Keratinocyte (primary cell): ENCODE results near the gene HIP1. TPM values are rescaled to one million over a fixed set of nuclear protein-coding genes. Genes with fewer than 3 reads are reported as not detected.

Experiments
- DNase-seq: peaks from one replicate; pipeline ENCODE4 v3.0.0-alpha.2; 2011; ENCODE audit warnings: low read depth, missing footprints, low spot score
- FAIRE-seq: peaks from 2 replicates; lab custom pipeline; 2011; peaks lifted over from hg19 to GRCh38; lab: Jason Lieb, UNC
- H2AFZ ChIP-seq: 2 replicates; pipeline ENCODE4 v1.6.0; 2012; ENCODE audit warnings: low read length, control low read depth, inconsistent platforms; ENCODE audit not compliant: control insufficient read depth
- H3K27ac ChIP-seq: 2 replicates; pipeline ENCODE4 v1.5.1; 2011; ENCODE audit warnings: low read length; ENCODE audit not compliant: control insufficient read depth, insufficient read depth
- H3K27me3 ChIP-seq: 3 replicates; pipeline ENCODE4 v1.6.0; 2011; ENCODE audit warnings: low read length; ENCODE audit not compliant: control insufficient read depth, insufficient read depth; ENCODE audit errors: extremely low read depth
- H3K36me3 ChIP-seq, 2 experiments: 2 replicates in 1 of 2; 3 replicates in 1 of 2; pipeline ENCODE4 v1.5.1; 2011; ENCODE audit warnings: low read length in 2 of 2, mild to moderate bottlenecking in 1 of 2; ENCODE audit not compliant: control insufficient read depth in 2 of 2, insufficient read depth in 2 of 2; ENCODE audit errors: extremely low read depth in 1 of 2
- H3K4me1 ChIP-seq: 3 replicates; pipeline ENCODE4 v1.5.1; 2011; ENCODE audit warnings: low read length; ENCODE audit not compliant: control insufficient read depth, insufficient read depth; ENCODE audit errors: extremely low read depth
- H3K4me2 ChIP-seq: 3 replicates; pipeline ENCODE4 v1.6.0; 2011; ENCODE audit warnings: low read depth, low read length; ENCODE audit not compliant: control insufficient read depth, insufficient read depth; ENCODE audit errors: extremely low read depth
- H3K4me3 ChIP-seq, 3 experiments: fragments of 200-600 bp in 1 of 3; sonication (generic) in 1 of 3; 2 replicates in 2 of 3; 3 replicates in 1 of 3; pipeline ENCODE4 v1.5.1; 2011 to 2016; ENCODE audit warnings: low read length in 3 of 3, mild to moderate bottlenecking in 3 of 3, control low read depth in 2 of 3, inconsistent platforms in 1 of 3, low read depth in 1 of 3, mixed read lengths in 1 of 3, mixed run types in 1 of 3, moderate library complexity in 1 of 3; ENCODE audit not compliant: control insufficient read depth in 2 of 3, insufficient read depth in 2 of 3; ENCODE audit errors: extremely low read depth in 1 of 3
- H3K79me2 ChIP-seq: 2 replicates; pipeline ENCODE4 v1.6.0; 2012; ENCODE audit warnings: low read length; ENCODE audit not compliant: control insufficient read depth, insufficient read depth
- H3K9ac ChIP-seq: 3 replicates; pipeline ENCODE4 v1.6.0; 2011; ENCODE audit warnings: low read length; ENCODE audit not compliant: control insufficient read depth, insufficient read depth; ENCODE audit errors: extremely low read depth
- H3K9me1 ChIP-seq: 3 replicates; pipeline ENCODE4 v1.6.0; 2011; ENCODE audit warnings: low read length; ENCODE audit not compliant: control insufficient read depth, insufficient read depth; ENCODE audit errors: extremely low read depth
- H3K9me3 ChIP-seq: 2 replicates; pipeline ENCODE4 v1.5.1; 2012; ENCODE audit warnings: low read depth, low read length; ENCODE audit not compliant: control insufficient read depth
- H4K20me1 ChIP-seq: 3 replicates; pipeline ENCODE4 v1.6.0; 2011; ENCODE audit warnings: low read length; ENCODE audit not compliant: control insufficient read depth, insufficient read depth; ENCODE audit errors: extremely low read depth
- CTCF ChIP-seq, 3 experiments: IDR thresholded peaks in 1 of 3; conservative IDR thresholded peaks in 1 of 3; optimal IDR thresholded peaks in 1 of 3; 2 replicates in 2 of 3; 3 replicates in 1 of 3; pipeline versions ENCODE3 to v1.5.1; 2011; ENCODE audit warnings: low read length in 3 of 3, mild to moderate bottlenecking in 3 of 3, moderate library complexity in 2 of 3, control low read depth in 1 of 3, inconsistent platforms in 1 of 3; ENCODE audit not compliant: insufficient read depth in 2 of 3; ENCODE audit errors: extremely low read depth in 1 of 3
- EZH2 ChIP-seq: IDR thresholded peaks from one replicate; pipeline ENCODE4 v1.6.1; 2012; ENCODE audit warnings: inconsistent platforms, mild to moderate bottlenecking, low read length, moderate library complexity
- dilution Hi-C: fragments of 300-500 bp; cut with MboI; formaldehyde crosslinking; loops from one replicate; pipeline ENCODE4 v1.7.0; 2020; ENCODE audit warnings: low sequenced_read_pairs; ENCODE audit not compliant: extremely low pct_ligation_motif_present
- polyA plus RNA-seq, 5 experiments: library from polyadenylated mRNA; depleted of rRNA in 3 of 5; stranded (reverse) in 3 of 5; stranded (forward) in 1 of 5; unstranded in 1 of 5; fragments of >200 nt; gene quantifications; 1 replicate in 1 of 5; 2 replicates in 3 of 5; 3 replicates in 1 of 5; pipeline versions ENCODE4 v1.2.1 to v1.2.3, GENCODE V29; 2011 to 2012; ENCODE audit warnings: missing spikeins in 2 of 5, low read depth in 1 of 5, low replicate concordance in 1 of 5

Gene HIP1
- polyA plus RNA-seq, 1 donor (not counting 4 experiments of a cell fraction or from before 2014, with no cell fraction given), result 5.0 TPM

GRCh38 chr7:75662579-75663301 lies 76.0 kb downstream of the HIP1 start:
- FAIRE-seq, result no peak
- no peak overlapping the region for H3K4me3 ChIP-seq
- no peaks in the 10 kb centered on the region for H3K4me1 ChIP-seq
- H3K4me2 ChIP-seq, result no peak overlapping the region
- no peaks in the 10 kb centered on the region for H3K9me3 ChIP-seq
- TF ChIP-seq EZH2, result no peak
- no peak for TF ChIP-seq CTCF (optimal IDR thresholded peaks at IDR 0.05 in 1 of 3, IDR thresholded peaks at IDR 0.05 in 1 of 3, conservative IDR thresholded peaks at IDR 0.05 in 1 of 3; ENCODE audit: extremely low read depth in 1 of 3, insufficient read depth in 2 of 3, low read length in 3 of 3)
- no peak for DNase-seq
- no peak overlapping the region for H2AFZ ChIP-seq
- H3K27ac ChIP-seq, result no peak overlapping the region
- H3K27me3 ChIP-seq, result no peaks in the 10 kb centered on the region
- dilution Hi-C loops, result no loop called here
- no peaks in the 10 kb centered on the region for H3K79me2 ChIP-seq
- no peaks in the 10 kb centered on the region for H4K20me1 ChIP-seq
- no peaks in the 10 kb centered on the region for H3K36me3 ChIP-seq
- no peak overlapping the region for H3K9ac ChIP-seq
- no peaks in the 10 kb centered on the region for H3K9me1 ChIP-seq

- no peaks in the 10 kb centered on the region for H3K9me1 ChIP-seq
- no peak overlapping the region for H3K27ac ChIP-seq
- H3K36me3 ChIP-seq, result no peaks in the 10 kb centered on the region
- no peak overlapping the region for H3K9ac ChIP-seq
- no peaks in the 10 kb centered on the region for H3K4me1 ChIP-seq
- no peaks in the 10 kb centered on the region for H3K79me2 ChIP-seq
- no peak for TF ChIP-seq CTCF (optimal IDR thresholded peaks at IDR 0.05 in 1 of 3, IDR thresholded peaks at IDR 0.05 in 1 of 3, conservative IDR thresholded peaks at IDR 0.05 in 1 of 3; ENCODE audit: extremely low read depth in 1 of 3, insufficient read depth in 2 of 3, low read length in 3 of 3)
- TF ChIP-seq EZH2, result no peak
- H4K20me1 ChIP-seq, result no peaks in the 10 kb centered on the region
- no peak overlapping the region for H3K4me3 ChIP-seq
- no peaks in the 10 kb centered on the region for H3K27me3 ChIP-seq
- no peak overlapping the region for H2AFZ ChIP-seq
- DNase-seq, result no peak
- H3K4me2 ChIP-seq, result no peak overlapping the region
- no peak for FAIRE-seq
- H3K9me3 ChIP-seq, result no peaks in the 10 kb centered on the region
- dilution Hi-C loops, result no loop called here
These were observed 78.0 kb downstream of the HIP1 start for GRCh38 chr7:75660566-75661215.
